NCI-H1694 treated with DMSO at 0.1 percent for 48 hours (cell line): ENCODE data around the gene ACTN3.

Experiments used
- DNase-seq: peaks from one replicate; lab custom pipeline; 2025; lab: John Stamatoyannopoulos, UW

The ACTN3 gene

DNA sequence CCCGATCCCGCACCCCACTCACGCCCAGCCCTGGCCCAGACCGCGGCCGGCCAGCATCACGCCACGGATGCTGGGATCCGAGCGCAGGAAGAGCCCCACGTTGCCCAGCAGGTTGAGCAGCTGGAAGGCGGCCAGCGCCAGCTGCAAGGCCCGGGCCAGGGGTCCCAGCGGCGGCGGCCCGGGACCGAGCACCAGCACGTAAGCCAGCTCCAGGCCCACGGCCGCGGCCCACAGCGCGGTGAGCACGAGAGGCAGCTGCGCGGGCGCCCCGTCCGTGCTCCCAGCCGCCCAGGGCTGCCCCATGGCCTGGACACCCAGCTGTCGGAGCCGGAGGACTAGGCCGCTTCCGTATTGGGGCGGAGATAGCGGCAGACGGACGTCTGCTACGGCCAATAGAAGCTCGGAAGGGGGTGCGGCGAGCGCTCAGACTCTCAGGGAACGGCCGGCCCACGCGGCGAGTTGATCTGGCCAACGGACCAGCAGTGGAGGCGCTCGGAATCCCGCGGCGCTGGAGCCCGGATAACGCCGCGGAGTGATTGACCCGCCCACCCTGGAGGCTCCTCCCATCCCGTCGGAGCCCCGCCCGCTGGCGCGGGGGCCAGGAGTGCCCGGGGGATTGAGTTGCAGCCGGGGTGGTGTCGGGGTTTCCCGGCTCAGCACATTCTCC is 869 bp upstream of the ACTN3 start, which contains the start of gene ZDHHC24:
ZDHHC24 (minus strand) TSS at position 348 of the 667 bp plus-strand sequence; CDS start at position 303, 45 bp downstream.
- DNase-seq, result peak; percentile 60

- DNase-seq, result no peak
Observed at GRCh38 chr11:66546966-66547661, 411 bp downstream of the ACTN3 start.

GRCh38 chr11:66547662-66548009 is 933 bp downstream of the ACTN3 start:
- DNase-seq, result no peak

GRCh38 chr11:66548041-66548440 is 1.3 kb downstream of the ACTN3 start:
- DNase-seq, result peak; percentile 30

DNA sequence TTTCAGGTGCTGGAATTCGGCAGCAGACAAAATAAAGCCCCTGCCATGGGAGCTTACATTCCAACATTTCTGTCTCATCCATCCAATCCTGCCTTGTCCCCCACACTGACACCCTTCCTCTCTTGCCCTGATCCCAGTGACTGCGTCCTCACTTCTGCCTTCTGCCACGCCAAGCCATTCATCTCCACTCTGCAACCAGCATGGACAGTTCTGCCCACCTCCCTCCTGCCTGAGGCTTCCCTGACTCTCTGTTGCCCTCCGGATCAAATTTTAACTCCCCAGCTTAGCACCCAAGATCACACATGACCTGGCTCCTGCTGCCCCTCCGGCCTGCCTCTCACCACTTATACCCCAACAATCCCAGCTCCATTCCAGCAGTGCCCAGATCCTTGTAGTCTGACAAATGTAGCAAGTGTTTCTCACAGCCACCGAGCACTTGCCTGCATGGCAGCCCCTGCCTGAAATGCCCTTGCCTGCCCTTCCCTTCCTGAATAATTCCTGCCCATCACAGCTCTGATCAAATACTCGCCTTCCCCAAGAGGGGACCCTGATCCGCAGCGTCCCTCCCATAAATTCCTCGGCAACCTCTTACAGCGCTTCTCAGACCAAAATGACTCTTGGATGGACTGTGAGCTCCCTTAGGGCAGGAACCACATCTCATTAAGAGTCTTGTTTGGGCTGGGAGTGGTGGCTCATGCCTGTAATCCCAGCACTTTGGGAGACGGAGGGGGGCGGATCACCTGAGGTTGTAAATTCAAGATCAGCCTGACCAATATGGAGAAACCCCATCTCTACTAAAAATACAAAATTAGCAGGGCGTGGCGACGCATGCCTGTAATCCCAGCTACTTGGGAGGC is 2.3 kb downstream of the ACTN3 start:
- no peak for DNase-seq

GRCh38 chr11:66549696-66550095 is 3.0 kb downstream of the ACTN3 start:
- no peak for DNase-seq

DNA sequence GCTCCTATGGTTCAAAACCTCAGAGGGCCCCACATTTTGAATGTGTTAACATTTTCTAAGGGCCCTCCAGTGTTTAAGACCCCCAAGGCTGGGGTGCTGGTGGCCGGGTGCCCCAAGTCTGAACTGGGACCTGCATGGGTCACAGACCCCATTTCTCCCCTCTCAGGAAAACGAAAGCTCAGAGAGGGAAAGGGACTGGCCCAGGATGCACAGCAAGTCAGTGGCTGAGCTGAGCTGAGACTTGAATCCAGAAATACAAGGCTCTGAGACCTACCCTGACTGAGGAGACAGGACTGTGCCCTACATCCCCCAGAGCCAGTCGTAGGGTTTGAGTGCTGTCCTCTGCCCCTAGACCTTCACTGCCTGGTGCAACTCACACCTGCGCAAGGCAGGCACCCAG is 4.2 kb downstream of the ACTN3 start:
- no peak for DNase-seq

- no peak for DNase-seq
Observed at GRCh38 chr11:66554602-66555001, 7.9 kb downstream of the ACTN3 start.

DNA sequence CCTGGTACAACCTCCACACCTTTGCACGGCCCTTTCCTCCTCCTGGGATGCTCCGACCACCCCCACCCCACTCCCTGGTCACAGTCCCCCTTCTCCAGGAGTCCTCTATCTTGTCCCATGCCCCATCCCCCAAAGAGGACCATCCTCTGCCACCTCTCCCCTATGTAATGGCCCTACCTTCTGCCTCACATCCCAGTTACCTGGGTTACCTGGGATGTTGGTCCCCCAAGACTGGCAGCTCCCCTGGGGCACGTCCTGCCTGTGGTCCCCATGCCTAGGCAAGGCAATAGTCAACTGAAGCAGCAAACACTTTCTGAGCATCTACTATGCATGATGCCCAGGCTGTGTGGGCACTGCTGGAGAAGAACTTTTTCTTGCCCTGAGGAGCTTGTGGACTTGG is 8.7 kb downstream of the ACTN3 start:
- no peak for DNase-seq

- DNase-seq, result no peak
Observed at GRCh38 chr11:66556086-66556485, 9.4 kb downstream of the ACTN3 start.

DNA sequence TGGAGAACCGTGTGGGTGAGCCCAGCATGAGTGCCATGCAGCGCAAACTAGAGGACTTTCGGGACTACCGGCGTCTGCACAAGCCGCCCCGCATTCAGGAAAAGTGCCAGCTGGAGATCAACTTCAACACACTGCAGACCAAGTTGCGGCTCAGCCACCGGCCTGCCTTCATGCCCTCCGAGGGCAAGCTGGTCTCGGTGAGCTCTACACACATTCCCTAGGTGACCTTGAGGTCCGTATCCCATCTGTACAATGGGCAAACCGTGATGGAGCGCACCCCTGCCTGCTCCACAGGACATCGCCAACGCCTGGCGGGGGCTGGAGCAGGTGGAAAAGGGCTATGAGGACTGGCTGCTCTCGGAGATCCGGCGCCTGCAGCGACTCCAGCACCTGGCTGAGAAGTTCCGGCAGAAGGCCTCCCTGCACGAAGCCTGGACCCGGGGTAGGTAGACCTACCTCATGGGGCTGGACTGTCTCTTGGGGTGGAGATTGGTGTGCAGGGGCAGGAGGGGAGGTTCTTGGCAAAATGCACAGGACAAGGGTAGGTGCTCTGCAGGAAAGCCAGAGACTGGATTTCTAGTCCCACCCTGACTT is 11.1 kb downstream of the ACTN3 start:
- DNase-seq, result no peak

DNA sequence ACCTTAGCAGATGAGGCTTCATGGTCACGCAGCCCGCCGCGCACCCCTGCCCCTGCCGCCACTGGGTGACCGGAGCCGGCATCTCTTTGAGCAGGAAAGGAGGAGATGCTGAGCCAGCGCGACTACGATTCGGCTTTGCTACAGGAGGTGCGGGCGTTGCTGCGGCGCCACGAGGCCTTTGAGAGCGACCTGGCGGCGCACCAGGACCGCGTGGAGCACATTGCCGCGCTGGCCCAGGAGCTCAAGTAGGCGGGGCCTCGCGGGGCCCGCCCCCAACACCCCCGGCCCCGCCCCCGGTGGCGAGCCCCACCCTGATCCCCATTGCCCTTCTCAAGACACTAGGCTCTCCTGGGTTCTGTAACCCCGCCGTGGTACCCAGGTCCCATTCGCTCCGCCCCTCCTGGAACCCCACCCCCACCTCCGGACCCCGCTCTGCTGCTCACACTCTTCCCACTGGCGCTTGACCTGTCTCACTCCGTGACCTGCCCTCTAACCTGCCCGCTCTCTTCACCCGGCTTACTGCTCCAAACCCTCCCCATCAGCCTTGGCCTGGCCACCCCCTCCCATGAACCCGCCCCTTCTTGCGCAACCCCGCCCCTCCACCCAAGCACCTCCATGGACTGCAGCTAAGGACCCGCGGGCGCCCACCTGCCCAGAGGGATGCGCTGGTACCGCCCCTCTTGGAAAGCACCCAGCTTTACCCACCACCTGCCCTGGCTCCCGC is 12.6 kb downstream of the ACTN3 start:
- DNase-seq, result no peak

DNA sequence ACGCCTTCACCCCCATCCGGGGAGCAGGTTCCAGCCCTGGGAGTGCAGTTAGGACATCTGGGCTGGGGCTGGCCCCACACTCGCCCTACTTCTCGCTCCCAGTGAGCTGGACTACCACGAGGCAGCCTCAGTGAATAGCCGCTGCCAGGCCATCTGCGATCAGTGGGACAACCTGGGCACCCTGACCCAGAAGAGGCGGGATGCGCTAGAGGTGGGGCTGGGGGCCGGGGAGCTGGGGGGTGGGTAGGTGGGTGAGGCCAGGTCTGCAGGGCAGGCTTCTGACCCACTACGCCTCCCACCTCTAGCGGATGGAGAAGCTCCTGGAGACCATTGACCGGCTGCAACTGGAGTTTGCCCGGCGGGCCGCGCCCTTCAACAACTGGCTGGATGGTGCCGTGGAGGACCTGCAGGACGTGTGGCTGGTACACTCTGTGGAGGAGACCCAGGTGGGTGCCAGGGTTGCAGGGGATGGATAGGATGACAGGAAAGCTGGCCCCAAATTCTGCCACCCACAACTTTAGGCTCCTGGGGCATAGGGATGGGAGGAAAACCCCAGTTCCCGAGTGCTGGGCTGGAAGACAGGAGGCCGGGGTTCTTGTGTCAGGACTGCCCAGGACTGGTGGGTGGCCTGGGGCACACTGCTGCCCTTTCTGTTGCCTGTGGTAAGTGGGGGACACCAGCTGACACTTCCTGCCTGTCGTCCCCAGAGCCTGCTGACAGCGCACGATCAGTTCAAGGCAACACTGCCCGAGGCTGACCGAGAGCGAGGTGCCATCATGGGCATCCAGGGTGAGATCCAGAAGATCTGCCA is 13.4 kb downstream of the ACTN3 start:
- DNase-seq, result no peak

DNA sequence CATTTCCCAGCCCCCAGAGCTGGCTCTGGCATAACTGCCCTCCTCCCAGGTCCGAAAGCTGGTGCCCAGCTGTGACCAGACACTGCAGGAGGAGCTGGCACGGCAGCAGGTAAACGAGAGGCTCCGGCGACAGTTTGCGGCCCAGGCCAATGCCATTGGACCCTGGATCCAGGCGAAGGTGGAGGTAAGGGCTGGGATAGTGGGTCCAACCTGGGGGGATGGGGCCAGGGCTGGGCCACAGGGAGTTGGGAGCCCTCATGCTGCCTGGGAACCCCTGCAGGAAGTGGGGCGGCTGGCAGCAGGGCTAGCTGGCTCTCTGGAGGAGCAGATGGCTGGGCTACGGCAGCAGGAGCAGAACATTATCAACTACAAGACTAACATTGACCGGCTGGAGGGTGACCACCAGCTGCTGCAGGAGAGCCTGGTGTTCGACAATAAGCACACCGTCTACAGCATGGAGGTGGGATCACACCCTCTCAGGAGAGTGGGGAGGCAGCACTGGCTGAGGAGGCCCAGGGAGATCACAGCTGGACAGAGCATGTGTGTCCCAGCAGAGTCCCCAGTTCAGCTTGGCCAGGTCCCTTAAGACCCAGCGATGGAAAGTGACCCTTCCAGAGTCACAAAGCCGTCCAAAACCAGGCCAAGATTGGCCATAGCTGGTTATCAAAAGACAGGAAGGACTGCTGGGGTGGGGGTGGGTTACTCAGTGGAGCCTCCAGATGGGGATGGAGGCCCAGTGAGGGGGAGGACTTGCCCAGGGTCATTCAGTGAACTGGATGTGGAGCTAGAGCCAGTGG is 14.7 kb downstream of the ACTN3 start:
- no peak for DNase-seq

GRCh38 chr11:66561975-66562248 is 15.2 kb downstream of the ACTN3 start:
- DNase-seq, result no peak

GRCh38 chr11:66562275-66562674 is 15.6 kb downstream of the ACTN3 start:
- no peak for DNase-seq

DNA sequence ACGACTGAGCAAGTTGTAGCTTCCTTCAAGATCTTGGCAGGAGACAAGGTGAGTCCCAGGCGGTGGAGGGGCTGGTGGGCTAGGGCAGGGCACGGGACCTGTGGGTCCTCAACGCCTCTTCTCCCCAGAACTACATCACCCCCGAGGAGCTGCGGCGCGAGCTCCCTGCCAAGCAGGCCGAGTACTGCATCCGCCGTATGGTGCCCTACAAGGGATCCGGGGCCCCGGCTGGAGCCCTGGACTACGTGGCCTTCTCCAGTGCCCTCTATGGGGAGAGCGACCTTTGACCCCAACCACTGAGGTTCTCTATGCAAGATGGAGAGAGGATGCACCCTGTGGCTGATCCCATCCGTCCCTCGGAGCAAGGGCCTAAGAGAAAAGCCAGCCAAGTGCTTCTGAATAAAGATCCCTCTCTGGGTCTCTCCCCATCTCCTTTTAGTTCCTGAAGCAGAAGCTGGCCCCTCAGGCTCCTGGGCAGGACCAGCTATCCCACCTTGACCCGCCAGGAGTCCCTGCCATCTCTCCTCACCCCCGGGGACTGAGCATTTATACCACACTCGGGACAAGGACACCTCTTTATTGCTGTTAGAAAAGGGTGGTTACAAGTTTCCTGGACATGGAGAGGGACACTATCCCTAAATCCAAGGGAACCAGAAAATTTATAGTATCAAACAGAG is 16.3 kb downstream of the ACTN3 start:
- DNase-seq, result no peak

DNA sequence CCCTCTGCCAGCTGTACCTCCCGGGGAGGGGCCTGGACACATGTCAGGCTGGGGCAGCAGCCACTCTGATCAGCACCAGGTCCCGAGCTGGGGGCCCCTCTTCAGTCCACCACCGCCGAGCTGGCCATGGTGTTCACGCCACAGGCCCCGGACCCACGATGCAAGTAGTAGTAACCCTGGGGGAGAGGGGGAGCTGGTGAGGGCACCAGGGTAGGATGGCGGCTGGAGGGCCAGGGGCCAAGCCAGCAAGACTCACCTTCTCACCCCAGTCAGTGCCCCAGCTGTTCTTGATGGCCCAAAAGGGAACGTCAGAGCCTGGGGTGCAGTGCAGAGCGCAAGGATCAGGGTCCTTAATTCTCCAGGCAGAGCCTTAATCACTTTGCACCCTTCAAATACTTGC is 17.1 kb downstream of the ACTN3 start:
- DNase-seq, result no peak

DNA sequence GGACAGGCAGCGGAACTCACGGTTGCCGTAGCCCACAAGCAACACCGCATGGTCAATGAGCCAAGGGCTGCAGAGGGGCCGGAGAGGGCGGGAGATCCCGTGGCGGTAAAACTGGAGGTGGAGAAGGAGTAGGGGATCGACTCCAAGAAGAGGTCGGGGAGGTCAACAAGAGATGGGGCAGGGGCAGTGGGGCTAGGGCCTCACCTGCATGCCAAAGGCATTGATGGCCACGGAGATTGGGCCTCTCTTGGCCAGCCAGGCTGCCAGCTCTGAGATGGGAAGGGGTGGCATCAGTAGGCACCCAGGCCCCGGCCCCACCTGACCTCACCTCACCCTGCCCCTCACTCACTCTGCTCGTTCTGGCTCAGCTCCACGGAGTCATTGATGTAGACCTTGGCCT is 17.8 kb downstream of the ACTN3 start:
- DNase-seq, result no peak

DNA sequence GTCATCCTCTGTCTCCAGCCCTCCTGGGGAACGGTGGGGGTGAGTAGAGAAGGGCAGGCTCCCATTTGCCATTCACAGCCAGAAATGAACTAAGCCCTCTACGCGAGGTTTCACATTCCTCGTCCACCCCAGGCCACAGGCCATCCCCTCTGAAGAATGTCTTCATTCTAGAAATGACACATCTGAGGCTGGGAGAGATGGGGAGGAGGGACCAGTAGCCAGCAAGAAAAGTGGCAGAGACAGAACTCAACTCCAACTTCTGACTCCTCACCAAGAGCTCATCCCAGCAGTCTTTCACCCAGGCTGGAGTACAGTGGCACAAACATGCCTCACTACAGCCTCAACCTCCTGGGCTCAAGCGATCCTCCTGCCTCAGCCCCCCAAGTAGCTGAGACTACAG is 18.3 kb downstream of the ACTN3 start:
- DNase-seq, result no peak
